HG02852 (cell line): ENCODE results near the gene GPRC5A.
A peak's percentile ranks its signal among the peaks of the same experiment; 100 is the strongest.

ENCODE experiments used
- ATAC-seq: cut with Tn5 transposase; IDR thresholded peaks from one replicate; pipeline ENCODE4 v1.9.1; 2021; ENCODE audit warnings: mild to moderate bottlenecking, moderate library complexity; ENCODE audit not compliant: unreplicated experiment

The GPRC5A gene

DNA sequence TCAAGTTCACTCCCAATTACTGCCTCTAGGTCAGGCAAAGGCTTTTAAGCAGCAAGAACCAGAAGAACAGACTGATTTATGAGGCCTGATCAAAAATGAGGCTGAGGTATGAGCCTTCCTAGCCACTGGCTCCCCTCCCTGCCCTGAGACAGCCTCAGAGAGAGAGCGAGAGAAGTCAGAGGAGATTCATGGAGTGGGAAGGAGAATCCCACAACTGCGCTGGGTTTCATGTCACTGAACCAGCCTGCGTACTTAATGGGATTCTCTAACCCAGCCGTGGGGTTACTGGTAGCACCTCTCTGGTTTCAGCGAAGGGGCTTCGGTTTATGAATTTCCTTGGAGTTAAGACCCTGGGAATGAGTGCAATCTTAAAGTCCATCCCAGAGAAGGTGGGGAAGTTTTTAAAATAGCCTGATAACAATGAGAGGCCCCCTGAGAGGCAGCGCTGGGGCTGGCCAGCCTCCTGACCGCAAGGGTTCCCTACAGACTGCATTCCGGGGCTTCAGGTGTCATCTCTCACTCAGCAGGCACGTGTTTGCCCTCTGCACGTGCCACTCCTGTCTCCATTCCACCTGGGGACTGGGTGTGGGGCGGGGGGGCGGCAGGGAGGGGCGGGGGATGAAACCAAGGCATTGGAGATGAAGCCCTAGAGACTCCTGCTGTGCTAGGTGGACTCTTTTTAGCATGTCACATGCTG lies 6.1 kb upstream of the GPRC5A start:
- no peak for ATAC-seq

DNA sequence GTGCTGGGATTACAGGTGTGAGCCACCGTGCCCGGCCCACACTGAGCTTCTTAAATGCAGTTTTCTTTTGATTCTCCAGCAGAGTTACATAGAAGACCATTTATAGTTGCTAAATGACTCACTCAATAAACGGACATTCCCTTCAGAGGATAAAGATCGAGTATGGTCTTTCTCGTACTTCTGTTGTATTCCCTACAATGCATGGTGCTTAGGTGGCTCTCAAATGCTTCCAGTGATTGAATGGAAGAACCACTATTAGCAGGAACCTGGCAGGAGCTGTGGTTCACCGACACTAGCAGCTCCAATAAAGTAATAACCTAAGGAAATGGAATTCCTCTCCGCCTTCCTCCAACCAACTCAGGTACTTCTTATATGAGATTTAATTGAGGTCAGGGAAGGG lies 3.9 kb upstream of the GPRC5A start:
- no peak for ATAC-seq

DNA sequence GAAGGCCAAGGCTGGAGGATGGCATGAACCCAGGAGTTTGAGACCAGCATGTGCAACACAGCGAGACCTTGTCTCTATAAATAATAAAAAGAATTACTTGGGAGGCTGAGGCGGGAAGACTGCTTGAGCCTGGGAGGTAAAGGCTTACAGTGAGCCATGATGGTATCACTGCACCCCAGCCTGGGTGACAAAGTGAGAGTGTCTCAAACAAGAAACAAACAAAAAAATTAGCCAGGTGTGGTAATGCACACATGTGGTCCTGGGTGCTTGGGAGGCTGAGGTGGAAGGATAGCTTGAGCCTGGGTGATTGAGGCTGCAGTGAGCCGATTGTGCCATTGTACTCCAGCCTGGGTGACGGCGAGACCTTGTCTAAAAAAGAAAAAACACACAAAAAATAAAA lies 1.7 kb upstream of the GPRC5A start:
- no peak for ATAC-seq

DNA sequence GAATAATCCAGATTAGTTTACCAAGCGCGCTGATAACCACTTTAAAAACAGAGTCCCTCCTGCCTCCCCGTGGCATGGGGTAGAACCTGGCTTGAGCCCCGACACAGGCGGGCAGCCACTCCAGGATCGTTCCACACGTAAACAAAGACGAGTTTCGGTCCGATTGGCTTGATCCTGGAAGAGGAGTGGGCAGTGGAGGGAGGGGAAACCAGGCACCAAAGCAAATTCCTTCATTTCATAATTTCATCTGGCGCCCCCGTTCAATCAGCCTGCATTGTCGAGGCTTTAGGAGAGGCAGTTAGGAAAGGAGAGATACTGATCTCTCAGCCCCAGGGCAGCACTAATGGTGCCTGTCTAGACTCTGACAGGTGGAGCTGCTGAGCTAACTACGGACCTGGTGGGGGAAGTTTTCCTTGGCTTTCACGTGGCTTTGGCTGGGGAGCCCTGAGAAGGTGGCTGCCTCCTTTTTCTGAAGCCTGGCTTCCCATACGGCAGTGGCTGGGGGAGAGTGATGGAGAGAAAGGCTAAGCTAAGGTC lies 751 bp upstream of the GPRC5A start:
- peak; percentile 54 for ATAC-seq

DNA sequence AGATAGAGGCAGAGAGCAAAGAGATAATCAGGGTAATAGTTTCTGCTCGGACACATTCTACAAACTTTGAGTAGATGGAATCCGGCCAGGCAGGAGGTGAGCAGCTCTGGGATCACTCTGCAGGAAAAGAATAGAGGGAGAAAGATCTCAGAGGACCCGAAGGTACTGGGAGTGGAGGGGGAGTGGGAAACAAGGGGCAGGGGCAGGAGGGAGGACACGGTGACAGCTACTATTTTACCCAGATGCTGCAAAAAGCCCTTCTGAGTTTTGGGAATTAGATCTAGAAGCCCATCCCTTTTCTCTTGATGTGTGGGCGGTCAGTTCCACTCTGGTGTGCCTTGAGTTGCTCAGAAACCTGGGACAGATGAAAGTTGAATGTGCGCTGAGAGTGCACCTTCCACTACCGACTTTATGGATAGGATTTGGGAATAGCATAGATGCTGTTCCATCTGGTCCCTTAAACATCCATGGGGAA lies 556 bp downstream of the GPRC5A start:
- ATAC-seq, result no peak

DNA sequence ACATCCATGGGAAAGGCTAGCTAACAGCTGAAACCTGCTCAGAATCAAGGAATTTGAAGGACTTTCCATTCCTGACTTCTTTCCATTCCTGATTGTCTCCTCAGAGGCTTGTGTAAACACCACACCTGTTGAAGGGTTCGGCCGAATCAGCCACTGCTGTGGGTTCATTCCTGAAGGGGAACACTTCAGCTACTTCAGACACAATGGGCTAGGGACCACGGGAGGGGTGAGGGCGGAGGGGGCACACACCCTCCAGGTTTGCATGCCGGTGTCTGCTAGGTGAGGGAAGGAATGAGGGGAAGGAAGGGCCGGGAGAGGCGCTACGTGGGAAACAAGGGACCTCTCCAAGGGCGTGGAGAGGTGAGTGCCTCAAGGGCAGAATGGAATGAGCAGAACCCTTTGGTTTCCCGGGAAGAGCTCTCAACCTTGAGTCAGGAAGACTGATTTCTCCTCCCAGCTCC lies 1.3 kb downstream of the GPRC5A start:
- ATAC-seq, result no peak

DNA sequence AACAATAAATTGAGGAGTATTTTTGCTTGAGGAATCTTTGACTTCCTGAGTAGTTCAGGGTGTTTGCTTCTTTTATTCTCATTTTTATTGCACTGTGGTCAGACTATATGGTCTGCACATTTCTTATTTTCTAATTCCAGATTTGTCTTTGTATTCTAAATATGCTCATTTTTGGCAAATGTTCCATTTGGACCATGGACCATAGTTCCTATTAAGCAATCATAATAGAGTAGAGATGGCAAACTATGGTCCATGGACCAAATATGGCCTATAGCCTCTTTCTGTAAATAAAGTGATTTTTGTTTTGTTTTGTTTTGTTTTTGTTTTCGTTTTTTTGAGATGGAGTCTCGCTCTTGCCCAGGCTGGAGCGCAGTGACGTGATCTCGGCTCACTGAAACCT lies 2.1 kb downstream of the GPRC5A start:
- ATAC-seq, result no peak

DNA sequence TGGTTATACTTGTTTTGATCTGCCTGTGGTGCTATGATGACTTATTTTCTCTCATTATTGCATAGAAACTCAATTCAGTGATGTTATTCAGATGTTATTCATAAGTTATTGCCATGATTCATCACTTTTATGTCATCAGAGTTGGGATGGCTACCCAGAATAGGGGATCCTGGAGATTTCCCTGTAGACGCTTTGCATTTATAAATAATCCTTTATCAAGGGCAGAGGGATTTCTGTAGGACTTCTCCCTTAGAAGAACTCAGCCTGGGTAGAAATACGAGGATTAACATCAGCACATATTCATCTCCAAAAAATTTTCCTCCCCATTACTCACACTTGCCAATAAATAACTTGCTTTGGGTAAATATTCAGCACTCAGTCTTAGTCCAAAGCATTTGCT lies 4.9 kb downstream of the GPRC5A start:
- ATAC-seq, result no peak

DNA sequence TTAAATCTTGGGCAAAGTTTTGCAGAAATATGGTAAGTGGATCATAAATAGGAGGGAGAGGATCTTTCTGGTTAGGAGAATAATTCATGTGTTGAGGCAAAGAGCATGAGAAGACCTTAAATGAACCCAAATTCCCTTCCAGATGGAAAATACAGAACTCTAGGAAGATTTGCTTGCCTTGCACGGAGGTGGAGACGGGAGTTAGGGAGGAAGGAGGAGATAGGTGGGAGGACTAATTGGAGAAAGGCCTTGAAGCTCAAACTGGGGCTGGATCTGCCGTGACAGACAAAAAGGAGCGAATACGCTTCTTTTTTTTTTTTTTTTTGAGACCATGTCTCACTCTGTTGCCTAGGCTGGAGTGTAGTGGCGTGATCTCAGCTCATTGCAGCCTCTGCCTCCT lies 5.9 kb downstream of the GPRC5A start:
- no peak for ATAC-seq

DNA sequence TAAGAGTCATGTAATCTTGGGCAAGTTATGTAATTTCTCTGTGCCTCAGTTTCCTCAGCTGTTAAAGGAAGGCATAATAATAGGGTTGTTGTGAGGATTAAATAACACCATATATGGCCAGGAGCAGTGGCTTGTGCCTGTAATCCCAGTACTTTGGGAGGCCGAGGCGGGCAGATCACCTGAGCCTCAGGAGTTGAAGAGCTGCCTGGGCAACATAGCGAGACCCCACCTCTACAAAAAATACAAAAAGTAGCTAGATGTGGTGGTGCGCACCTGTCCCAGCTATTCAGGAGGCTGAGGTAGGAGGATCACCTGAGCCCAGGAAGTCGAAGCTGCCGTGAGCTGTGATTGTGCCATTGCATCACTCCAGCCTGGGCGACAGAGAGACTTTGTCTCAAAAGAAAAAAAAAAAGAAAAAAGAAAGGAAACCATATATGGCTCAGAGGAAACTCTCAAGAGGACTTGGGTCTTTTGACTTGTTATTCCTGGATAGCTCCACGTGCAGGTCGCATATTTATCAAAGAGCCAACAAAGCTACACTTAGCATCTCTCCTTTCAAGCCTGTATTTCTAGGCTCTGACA lies 6.9 kb downstream of the GPRC5A start:
- no peak for ATAC-seq

DNA sequence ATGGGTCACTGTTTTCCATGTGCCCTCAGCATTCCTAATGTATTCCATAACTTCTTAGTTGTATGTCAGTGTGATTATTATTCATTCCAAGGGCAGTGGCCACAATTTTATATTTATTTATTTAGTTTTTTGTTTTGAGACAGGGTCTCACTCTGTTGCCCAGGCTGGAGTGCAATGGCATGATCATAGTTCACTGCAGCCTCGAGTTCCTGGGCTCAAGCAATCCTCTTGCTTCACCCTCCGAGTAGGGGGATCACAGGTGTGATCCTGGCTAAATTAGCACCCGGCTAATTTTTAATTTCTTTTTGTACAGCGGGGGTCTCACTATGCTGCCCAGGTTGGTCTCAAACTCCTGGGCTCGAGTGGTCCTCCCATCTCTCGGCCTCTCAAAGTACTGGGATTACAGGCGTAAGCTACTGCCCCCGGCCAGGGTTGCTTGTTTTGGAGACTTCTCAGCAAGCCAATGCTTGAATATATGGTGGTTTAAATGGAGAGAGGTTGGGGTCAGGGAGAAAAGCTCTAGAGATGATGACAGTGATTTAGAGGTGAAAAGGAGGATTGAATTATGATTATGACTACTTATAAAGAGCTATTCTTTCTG lies 7.6 kb downstream of the GPRC5A start:
- ATAC-seq, result no peak

DNA sequence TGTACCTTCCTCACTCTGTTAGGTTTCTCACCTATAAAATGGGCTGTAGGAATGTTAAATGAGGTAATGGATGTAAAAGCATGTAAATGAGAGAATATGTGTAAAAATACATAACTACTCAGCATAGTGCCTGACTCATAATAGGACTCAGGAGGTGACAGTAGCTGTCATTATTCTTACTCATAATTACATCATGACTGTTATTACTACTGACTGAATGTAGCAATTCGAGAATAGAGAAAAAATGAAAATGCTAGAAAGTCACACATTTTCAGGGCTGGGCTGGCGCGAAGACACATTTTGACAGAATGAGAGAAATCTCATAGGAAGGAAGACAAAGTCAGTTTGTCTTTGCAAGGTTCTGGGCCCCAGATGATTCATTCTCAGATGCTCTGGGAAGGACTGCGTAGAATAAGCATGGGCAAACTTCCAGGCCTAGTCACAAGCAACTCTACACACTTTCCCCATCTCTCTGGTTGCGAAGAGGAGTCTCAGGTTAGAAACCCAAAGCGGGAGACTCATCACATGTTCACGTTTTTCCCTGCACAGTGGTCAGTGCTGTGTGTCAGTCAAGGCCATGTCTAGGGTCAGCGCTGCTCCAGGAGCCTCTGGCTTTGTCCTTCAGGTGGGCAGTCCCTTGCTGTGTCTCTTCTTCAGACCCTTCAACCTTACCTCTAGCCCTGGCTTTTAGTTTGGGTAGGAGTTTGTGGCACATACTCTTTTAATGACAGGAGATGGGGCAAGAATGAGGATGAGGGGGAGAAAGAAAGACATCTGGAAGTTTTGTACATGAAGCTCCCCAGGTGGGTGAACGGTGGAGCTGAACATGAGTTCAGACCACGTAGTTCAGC lies 8.4 kb downstream of the GPRC5A start:
- ATAC-seq, result peak; percentile 93

DNA sequence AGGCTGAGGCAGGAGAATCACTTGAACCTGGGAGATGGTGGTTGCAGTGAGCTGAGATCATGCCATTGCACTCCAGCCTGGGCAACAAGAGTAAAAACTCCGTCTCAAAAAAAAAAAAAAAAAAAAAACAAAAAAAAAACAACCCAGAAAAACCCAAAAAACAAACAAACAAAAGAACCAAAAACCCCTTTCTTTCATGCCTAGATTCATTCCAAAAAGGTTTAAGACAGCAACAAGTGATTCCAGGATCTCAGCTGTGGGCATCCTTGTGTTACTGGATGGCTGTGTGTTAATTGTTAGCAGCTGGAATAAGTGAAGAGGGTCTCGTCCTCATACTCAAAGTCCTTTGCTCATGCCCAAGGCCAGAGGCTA lies 9.4 kb downstream of the GPRC5A start:
- no peak for ATAC-seq

DNA sequence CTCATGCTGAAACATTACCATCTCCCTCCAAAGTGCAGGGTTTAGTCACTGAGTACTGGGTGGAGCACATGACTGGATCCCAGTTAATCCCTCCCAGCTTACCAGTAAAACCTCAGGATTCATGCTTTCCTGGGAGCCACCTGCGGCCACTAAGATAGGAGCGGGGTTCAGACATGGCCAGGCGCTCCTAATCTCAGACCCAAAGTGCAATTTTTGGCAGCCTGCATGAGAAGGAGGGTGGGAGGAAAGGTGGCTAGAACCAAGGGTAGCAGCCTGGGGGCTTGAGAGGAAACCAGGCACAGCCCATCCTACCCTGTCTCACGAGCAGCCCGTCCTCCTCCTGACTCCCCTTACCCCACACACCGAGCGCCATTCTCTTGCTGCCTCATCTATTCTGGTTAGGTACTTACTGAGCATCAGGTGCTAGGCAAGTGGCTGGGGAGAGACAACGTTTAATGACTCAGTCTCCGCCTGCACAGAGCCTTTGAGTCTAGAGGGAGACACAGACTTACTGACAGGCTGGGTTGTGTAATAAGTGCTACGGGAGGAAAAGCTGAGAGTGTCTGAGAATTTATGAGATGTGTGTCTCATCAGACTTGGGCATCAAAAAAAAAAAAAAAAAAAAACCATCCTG lies 9.9 kb downstream of the GPRC5A start:
- no peak for ATAC-seq

DNA sequence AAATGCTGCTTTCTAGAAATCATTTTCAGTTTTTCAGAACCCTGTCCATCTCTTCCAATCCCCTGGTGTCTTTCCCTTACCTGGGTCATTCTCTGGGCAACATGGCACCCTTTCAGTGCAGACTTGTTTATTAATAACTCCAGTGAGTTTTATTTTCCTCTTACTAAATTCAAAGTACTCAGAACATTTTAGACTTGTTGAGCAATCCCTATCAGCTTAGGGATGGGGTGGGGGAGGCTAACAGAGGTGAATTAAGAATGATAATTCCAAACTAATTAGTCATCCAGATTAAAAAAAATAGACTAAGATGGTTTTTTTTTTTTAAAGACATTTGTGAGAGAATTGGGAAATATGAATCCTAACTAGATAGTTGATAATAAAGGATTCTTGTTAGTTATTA lies 10.7 kb downstream of the GPRC5A start:
- no peak for ATAC-seq

DNA sequence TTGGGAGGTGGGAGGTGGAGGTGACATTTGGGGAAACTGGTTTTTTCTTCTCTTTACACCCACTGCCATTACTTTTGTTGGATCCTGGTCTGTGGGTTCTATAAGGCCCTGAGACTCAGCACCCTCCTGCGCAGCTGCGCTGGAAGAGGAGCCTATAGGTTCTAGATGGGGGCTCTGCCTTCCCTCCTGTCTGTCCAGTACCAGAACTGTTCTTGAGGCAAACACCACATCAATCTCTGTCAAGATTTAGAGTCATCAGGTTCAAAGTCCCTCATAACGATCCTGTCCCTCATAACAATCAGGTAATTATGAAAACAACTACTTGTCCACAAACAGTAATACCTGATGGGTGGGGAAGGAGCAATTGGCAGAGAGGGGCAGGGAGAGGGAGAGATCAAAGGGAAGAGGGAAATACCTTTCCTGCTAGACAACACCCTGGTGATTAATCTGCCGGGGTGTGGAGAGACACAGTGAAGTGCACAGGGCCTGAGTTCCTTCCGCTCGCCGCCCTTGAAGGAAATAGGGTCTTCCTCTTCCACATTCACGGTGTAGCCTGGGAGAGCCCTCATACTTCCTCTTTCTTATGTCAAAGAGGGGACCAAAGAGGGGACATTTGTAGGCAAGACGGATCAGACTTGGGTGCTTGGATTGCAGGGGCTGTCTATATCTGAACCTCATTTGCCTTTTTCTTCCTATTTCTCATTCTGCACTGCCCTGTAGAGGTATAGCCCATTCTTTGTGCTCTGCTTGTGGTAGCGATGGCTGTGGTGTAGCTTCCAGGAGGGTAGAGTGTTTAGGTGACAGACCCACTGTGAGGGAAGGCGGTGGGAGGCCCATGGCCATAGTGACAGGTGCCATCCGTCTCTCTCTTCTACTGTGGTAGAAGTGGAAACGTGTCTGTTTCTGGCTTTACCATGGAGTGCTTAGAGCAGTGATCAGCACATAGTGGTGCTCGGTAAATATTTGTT lies 12.6 kb downstream of the GPRC5A start:
- no peak for ATAC-seq

DNA sequence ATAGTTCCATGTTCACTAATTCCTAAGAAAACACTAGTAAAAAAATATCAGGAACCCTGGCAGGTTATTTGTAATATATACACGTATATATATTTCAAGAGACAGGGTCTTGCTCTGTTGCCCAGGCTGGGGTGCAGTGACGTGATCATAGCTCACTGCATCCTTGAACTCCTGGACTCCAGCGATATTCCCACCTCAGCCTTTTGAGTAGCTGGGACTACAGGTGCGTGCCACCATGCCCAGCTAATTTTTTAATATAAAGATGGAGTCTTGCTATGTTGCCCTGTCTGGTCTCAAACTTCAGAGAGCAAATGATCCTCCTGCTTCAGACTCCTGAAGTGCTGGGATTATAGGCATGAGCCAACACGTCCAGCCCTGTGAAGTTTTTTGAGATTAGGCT lies 16.2 kb downstream of the GPRC5A start:
- ATAC-seq, result no peak

DNA sequence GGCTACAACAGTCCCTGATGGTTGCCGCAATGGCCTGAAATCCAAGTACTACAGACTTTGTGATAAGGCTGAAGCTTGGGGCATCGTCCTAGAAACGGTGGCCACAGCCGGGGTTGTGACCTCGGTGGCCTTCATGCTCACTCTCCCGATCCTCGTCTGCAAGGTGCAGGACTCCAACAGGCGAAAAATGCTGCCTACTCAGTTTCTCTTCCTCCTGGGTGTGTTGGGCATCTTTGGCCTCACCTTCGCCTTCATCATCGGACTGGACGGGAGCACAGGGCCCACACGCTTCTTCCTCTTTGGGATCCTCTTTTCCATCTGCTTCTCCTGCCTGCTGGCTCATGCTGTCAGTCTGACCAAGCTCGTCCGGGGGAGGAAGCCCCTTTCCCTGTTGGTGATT lies 16.9 kb downstream of the GPRC5A start:
- no peak for ATAC-seq

DNA sequence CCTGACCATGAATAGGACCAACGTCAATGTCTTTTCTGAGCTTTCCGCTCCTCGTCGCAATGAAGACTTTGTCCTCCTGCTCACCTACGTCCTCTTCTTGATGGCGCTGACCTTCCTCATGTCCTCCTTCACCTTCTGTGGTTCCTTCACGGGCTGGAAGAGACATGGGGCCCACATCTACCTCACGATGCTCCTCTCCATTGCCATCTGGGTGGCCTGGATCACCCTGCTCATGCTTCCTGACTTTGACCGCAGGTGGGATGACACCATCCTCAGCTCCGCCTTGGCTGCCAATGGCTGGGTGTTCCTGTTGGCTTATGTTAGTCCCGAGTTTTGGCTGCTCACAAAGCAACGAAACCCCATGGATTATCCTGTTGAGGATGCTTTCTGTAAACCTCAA lies 17.3 kb downstream of the GPRC5A start:
- no peak for ATAC-seq
